Stimulated activated CD8-positive, alpha-beta memory T cell treated with anti-CD3 and anti-CD28 coated beads, Interleukin-4, amount 100 ng/mL, for 24 hours (primary cell): ENCODE data around the gene TEKT3.

Source experiments
- DNase-seq: peaks from one replicate; pipeline ENCODE4 v3.0.0-alpha.2; 2020; ENCODE audit warnings: low read depth

TEKT3 gene

DNA sequence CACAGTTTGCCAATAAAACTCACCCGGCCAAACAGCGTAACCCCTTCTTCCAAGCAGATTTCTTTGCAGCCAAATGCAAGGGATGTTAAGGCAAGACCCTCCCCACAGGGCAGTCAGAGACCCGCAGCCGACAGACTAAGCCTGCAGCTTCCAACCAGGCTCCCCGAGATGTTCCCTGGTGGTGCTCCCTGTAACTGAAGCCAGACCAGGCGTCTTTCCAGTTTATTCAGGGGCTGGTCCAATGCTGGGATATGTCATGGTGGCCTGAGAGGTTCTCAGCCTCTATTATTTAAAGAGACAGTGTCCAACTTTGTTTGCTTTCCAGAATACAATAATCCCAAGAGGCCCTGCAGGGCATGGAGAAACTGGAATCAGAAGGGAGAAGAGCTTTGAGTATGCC lies 76.3 kb downstream of the TEKT3 start, which contains the start of gene PMP22:
Gene PMP22 (minus strand): TSS at position 196 of the 400 bp plus-strand sequence. CDS start 4,599 bp downstream, outside the sequence.
- DNase-seq, result no peak

DNA sequence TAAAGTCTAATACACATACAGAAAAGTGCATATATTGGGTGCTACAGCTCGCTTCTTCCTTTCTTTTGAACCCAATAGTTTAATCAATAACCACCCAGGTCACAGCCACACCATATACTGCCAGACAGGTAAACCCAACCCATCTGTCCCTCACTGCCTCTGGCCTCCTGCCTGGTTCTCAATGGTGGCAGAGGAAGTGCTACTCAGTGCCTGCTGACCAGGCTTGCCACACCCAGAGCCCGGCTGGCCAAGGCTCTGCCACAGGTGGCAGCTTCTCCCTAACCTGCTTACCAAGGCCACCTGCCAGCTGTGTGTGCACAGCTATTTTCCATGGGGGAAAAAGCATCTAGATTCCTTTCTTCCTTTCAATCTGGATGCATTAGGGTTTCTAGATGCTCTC lies 76.9 kb downstream of the TEKT3 start:
- DNase-seq, result no peak

DNA sequence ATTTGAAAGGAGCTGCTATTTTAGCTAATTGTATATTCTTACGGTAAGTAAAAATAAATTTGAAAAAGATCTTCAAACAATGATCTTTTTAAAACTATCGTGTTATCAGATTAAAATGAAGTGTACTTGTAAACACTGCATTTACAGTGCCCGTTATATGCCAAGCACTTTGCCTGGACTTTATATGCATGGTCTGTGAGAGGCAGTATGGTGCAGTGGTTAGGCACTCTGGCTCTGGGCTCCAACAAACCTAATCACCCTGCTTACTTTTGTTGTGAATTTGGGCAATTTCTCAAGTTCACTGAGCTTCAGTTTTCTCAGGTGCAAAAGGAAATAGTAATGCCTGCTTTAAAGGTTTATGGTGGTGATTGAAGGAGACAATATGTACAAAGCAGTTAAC lies 77.7 kb downstream of the TEKT3 start:
- DNase-seq, result no peak

DNA sequence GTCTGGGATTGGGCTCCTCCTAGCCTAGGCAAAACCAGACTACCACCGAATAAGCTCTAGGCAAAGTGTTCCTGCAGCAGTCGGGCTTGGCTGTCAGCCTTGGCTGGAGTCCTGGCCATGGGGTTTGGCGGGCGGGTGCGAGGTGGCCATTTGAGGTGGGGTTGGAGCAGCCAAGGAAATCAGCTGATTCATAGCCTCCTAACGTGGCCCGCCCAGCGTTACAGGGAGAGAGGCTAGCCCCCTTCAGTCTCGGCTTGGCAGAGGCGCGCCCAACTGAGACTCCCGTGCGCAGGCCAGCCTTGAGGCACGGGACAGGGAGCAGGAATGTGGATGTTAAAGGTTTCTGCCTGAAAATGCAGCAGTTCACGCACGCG lies 78.2 kb downstream of the TEKT3 start:
- DNase-seq, result no peak

DNA sequence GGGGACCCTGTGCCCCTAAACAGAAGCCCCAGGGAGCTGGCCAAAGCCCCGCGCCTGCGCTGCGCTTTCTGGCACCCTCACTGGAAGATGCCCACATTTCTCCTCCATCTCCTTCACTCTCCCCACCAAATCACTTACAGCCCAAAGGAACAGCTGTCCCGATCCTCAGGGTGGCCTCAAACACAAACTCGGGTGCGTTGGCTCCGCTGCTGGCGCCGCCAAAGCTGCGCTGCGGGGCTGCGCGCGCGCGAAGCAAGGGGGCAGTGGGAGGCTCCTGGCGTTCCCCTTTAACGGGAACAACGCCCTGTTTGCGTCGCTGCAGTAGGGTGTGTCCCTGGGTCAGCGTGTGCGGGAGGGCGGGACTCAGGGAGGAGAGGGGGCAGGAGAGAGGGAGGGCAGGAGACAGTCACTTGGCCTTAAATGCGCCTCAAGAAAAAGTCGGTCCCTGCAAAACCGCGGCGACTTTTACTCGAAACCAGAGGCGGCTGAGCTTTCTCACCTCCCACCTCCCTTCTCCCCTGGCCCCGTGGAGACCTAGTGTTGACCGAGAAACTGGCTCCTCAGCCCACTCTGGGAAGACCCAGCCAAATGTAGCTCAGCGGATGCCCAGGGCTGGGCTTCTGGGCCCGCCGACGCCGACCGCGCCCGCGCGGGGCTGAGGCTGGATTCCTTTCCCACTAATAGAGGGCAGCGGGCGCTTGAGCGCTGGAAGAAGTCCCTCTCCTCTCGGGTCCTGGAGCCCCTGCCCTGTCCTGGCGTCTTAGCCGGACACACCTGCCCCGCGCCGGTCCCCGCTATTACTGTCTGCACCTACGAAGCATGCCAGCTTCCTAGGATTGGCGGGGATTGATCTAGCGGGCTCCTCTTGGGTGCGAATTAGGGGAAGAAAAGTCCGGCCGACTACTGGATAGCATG lies 78.8 kb downstream of the TEKT3 start:
- DNase-seq, result no peak

DNA sequence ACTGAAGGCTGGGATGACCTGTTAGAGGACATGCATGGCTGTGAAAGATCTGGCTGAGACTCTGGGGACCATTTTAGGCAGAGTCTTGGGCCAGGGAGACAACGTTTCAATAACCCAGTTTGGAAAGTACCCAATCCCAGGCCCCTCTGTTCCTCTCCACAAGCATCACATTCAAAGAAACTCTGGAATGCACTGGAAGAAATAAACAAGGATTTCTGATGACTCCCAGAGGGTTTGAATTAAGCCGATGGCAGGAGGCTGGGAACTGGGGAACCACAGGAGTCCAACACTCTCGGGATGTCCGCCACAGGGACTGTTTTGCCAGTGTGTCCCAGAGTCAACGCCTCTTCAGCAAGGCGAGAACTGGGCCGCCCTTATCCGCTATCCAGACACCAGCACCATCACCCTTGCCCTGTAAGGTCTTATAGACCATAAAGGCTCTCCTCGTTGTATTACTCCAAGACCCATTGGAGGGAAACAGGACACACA lies 79.6 kb downstream of the TEKT3 start:
- no peak for DNase-seq

GRCh38 chr17:15261258-15261801 lies 80.1 kb downstream of the TEKT3 start:
- DNase-seq, result no peak

DNA sequence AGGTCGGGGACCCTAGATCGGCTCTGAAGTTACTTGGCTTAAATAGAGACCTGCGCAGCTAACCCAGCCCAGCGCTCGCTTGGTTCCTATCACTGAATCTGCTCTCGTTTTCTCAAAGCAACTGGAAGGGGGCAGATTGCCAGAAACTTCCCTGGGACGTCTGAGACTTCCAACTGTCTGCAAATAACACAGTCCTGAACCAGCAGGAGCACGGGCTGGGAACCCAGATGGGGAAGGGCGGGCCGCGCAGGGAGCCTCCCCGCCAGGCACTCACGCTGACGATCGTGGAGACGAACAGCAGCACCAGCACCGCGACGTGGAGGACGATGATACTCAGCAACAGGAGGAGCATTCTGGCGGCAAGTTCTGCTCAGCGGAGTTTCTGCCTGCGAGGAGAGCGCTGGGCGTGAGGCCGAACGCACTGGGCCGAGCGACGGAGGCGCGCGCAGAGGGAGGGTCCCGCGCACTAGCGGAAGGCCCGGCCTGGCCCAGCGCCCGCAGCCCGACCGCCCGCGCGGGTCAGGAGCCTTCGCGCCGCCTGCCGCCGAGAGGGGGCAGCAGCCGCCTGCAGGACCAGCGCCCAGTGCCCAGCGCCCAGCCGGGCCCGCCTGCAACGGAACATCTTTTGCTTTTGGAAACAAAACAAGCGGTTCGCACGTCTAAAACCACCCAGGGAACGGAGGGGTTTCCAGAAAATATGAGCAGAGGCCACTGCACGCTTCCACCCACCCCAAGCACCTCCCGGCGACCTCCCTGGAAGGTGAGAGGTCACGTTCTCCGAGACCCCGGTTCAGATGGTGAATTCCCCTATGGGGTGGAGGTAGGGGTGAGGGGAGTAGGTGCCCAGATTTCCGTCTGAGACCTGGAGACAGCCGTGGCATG lies 80.8 kb downstream of the TEKT3 start:
- peak; percentile 39 for DNase-seq

- no peak for DNase-seq
Measured at GRCh38 chr17:15257796-15258512, 83.4 kb downstream of the TEKT3 start.

DNA sequence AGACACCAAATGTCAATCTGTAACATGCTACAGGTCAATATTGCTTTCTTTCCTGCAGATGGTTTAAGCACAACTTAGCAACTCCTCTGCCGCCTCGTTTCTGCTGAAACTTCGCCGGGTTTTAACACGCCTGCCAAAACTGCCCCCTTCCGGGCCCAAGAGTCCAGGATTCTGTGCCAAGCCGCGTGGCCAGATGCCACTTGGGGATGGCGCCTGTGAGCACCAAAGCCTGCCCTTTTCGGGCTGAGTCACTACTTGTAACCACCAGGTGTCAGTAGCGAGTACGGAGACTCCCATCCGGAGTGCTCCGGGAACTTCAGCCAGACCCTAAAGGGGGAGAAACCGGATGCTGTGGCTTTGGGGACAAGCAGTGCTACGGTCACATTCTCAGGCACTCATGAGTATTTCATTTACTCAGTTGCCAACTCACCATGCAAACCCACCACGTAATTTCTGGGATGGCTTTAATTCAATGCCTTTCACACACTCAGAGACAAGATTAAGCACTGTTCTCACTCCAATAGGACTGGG lies 84.1 kb downstream of the TEKT3 start:
- peak; percentile 35 for DNase-seq

DNA sequence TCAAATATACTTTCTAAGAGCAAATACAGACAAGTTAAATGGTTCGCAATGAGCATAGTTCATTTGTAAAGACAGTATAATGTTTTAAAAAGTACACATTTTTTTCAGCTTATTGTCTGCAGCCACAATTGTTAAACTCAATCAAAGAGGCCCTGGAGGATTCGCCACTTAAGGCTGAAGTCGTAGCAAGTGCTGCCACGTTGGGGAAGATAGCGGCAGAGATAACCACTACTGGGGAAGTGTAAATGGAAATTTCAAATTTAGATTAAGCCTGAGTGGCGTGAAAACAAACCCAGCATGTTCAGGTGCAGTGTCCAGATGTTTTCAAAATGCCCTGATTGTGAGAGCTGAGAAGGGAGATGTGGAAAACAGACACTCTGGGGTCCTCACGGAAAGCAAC lies 84.7 kb downstream of the TEKT3 start:
- DNase-seq, result no peak

- DNase-seq, result no peak
Measured at GRCh38 chr17:15255713-15256454, 85.5 kb downstream of the TEKT3 start.
